HG03097 (cell line): Measurements from ENCODE around the gene MARS1.

Source experiments
- ATAC-seq: cut with Tn5 transposase; IDR thresholded peaks from one replicate; pipeline ENCODE4 v1.9.1; 2021; ENCODE audit not compliant: unreplicated experiment, low FRiP score

Gene MARS1

DNA sequence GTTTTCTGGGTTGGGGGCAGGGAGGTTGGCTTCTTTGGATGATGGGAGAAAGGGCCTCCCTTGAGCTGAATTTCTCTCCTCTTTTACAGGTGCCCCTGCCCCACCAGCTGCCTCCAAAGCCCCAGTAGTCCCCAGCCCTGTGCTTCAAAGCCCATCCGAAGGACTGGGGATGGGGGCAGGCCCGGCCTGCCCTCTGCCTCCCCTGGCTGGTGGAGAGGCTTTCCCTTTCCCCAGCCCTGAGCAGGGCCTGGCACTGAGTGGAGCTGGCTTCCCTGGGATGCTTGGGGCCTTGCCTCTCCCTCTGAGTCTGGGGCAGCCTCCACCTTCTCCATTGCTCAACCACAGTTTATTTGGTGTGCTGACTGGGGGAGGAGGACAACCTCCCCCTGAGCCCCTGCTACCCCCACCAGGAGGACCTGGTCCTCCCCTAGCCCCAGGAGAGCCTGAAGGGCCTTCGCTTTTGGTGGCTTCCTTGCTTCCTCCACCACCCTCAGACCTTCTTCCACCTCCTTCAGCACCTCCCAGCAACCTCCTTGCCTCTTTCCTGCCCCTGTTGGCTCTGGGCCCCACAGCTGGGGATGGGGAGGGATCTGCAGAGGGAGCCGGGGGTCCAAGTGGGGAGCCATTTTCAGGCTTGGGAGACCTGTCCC lies 38.7 kb downstream of the MARS1 start:
- ATAC-seq: no peak

DNA sequence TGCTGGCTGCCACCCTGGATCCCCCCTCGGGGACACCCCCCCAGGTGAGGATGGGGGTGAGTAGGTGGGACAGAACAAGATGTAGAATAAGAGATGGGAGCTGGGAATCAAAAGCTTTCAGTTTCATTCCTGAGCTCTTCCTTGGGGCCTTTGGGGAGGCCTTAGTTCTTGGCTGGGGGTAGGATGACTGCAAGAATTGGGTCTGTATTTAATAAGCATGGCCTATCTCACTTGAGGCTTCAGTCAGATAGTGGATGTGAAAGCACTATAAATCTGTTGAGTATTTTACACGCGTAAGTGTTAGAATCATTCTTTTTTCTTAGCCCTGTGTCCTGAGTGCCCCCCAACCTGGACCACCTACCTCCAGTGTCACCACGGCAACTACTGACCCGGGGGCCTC lies 39.3 kb downstream of the MARS1 start:
- ATAC-seq: no peak

DNA sequence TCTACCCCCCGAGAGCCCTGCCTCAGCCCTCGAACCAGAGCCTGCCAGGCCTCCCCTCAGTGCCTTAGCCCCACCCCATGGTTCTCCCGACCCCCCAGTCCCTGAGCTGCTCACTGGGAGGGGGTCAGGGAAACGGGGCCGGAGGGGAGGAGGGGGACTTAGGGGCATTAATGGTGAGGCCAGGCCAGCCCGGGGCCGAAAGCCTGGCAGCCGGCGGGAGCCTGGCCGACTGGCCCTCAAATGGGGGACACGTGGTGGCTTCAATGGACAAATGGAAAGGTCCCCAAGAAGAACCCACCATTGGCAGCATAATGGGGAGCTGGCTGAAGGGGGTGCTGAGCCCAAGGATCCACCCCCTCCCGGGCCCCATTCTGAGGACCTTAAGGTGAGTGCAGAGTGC lies 40.3 kb downstream of the MARS1 start:
- no peak for ATAC-seq

DNA sequence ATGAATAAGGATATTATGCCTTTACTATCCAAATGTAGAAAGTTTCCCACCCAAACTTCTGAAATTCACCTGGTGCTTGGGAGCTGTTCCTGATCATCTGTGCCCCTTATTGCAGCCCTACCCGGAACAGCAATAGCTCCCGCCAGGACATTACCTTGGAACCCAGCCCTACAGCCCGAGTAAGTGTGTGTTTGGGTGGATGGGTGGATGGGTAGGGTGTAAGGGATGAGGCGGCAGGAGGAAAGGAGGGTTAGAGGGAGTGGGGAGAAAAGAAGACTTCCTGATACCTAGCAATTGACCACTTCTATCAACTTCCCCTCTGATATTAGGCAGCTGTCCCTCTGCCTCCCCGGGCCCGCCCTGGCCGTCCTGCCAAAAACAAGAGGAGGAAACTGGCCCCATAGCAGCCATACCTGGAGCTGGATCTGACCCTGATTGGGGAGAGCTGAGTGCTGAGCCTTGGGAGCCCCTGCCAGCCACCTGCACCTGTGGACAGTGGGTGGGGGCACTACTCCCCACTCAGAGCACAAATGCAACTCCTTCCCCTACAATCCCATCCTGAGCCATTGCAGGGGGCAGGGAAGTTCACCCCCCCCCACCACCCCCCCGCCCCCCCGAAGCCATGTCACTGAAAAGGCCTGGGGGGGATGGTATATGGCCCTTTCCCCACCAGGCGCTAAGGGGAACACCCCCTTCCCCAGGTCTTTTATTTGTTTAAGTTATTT lies 41.1 kb downstream of the MARS1 start:
- ATAC-seq: no peak

- no peak for ATAC-seq
These were observed 42.0 kb downstream of the MARS1 start for GRCh38 chr12:57529831-57530230.

GRCh38 chr12:57530396-57531142 lies 42.7 kb downstream of the MARS1 start:
- no peak for ATAC-seq

GRCh38 chr12:57531836-57532235 lies 44.0 kb downstream of the MARS1 start:
- ATAC-seq: no peak

DNA sequence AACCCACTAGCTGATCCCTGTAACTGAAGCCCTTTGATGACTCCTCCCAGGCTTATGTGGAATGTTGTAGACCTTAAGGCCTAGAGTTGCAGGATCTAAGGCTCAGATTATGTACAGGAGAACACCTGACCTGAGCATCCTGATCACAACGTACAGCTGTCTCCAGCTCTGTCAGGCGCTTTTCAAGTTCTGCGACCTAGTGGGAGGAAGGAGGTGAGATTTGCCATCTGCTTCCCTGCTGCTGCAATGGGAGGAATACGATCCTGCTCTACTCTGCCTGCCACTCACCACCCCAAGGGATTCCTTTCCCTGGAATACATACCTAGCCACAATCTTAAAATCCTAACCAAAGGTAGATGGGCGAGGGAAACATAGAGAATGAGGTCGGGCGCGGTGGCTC lies 45.2 kb downstream of the MARS1 start:
- no peak for ATAC-seq

GRCh38 chr12:57534250-57534649 lies 46.4 kb downstream of the MARS1 start:
- no peak for ATAC-seq

- ATAC-seq: no peak
These were observed 47.2 kb downstream of the MARS1 start for GRCh38 chr12:57534991-57535543.

DNA sequence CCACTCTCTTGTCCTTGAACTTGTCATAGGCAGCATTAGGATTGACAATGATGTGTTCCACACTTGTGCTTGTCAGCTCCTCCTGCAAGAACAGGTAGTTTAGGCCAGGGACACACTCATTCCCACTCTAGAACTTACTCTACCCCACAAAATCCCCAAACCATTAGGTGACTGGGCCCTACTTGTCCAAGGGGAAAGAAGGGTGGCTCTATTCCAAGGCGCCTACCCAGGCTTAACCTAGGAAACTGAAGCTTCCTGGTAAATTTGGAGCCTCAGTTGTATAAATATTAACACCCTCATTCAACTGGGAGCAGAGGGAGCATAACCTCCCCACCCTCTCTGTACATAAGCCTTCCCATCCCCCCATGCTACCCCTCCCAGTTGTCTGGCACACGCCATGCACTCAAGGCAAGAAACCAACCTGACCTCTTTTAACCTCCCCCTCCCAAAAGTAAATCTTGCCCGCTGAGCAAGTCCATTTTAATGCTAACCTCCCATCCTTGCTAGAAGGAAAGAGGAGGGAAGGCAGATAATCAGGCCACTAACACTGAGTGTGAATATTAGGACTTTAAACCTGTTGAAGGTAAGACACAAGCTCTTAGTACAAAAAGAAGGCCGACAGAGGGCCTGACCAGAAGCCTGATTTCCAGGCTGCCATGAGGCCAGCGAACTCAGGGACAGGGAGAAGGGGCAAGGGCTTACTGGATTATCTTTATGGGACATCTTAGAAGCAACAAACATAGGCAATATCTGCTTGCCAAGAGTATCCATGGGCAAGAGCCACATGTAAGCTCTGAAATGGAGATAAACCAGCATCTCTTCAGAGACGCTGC lies 48.1 kb downstream of the MARS1 start:
- no peak for ATAC-seq

- no peak for ATAC-seq
These were observed 48.7 kb downstream of the MARS1 start for GRCh38 chr12:57536597-57536942.

- ATAC-seq: no peak
These were observed 51.4 kb downstream of the MARS1 start for GRCh38 chr12:57539134-57539768.

GRCh38 chr12:57541001-57541400 lies 53.1 kb downstream of the MARS1 start:
- ATAC-seq: no peak

DNA sequence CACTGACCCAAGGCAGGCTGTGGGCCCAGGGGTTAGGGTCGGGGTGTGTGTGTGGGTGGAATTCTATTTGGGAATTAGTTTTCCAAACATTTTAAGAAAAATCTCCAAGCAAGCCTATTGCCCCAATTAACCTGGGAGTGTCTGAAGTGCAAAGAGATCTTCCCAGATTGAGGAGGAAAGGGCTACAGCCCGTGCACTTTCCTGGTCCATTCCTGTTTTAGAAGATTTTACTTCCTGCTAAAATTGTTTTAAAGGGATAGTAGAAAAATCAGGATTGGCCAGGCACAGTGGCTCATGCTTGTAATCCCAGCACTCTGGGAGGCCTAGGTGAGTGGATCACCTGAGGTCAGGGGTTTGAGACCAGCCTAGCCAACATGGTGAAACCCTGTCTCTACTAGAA lies 53.8 kb downstream of the MARS1 start:
- ATAC-seq: no peak

- ATAC-seq: no peak
These were observed 55.7 kb downstream of the MARS1 start for GRCh38 chr12:57543581-57543980.

GRCh38 chr12:57545809-57546437 lies 58.1 kb downstream of the MARS1 start:
- no peak for ATAC-seq

DNA sequence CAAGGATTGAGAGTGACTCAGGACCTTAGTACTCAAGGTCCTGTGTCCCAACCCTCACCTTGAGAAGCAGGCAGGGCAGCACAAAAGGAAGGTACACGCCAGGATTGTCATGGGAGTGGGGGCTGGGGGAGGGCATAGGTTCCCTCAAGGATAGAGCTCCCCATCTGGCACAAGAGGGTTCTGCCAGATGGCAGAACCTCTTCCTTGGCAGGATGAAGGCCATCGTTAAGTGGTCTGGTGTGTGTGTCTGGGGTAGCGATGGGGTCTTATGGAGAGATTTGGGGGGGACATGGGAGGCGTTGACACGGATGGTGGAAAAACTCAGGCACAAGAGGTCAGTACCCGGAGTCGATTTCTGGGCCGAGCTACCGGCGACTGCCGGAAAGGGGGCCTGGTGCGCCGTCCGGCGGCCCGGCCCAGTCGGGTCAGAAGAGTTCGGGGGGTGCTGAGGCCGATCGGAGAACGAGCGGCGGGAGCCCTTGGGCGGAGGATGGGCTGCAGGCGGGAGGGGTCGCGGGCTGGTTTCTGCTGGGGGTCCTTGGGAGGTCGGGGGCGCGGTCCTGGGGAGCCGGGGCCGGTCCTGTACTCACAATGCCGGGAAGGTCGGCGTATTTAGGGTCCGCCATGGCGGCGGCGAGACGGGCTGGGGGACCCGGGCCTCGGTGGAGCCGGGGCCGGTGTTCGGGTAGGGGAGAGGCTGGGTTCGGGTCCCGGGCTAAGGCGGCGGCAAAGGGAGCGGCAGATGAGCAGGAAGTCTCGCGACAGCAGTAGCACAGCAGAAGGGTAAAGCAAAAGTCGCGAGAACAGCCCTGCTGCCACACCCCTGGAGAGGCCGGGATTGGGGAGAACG lies 58.8 kb downstream of the MARS1 start, which contains the start of gene DCTN2:
Gene DCTN2 (minus strand): TSS at position 755 of the 850 bp plus-strand sequence. CDS start 129 bp downstream, at position 626.
- peak; percentile 95 for ATAC-seq
